ENCODE measurements around the gene LMO1.

LMO1 gene

DNA sequence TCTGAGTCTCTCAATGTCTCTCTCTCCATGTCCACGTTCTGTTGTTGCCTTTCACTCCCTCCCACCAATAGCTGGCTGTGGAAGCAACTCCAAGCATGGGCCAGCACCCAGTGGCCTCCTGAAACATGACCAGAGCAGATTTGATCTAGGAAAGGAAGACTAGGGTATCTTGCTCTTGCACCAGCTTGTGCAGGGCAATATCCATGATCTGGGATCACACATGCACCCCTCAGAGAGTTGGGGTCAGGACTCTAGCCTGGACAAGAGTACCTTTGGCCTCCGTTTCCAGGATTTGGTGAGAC, 60.3 kb downstream of the LMO1 start:
- no peak for DNase-seq (ENCODE audit: low spot score)

DNA sequence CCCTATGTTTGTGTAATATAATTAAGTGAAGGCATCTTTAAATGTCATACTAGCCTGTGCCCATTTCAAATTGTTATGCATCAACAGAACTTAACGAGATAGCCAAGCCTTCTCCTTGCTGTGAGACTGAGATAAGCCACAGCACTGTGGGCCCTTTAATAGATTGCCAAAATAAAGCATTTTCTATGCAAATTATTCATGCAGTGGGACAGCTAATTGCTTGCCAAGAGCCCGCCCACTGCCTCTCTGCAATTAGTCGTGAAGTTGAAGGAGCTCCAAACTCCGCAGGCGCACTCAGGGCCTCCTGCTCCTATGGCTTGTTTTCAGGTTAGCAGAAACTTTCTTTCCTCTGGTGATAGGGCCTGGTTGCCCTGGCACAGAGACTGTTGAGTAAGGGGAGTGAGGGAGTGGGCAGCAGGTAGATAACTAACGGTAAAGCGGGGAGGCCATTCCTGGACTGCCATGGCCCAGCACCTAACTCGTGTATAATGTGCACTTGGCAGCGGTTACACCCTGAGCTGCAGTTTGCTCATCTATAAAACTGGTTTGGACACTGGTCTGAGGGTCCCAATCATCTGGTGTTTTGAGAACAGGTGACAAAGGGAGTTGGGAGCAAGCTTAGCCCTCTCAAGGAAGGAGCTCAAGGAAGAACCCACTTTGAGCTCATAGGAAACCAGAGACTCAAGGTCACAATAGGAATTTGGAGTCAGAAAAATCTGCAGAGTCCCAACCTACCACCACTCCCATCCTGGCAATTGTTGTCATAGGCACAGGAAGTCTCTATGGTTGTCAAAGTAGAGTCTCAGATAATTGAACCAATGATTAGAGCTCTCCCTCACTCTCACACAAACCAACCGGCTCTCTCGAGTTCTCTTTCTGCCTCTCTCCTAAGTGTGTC, 60.9 kb downstream of the LMO1 start:
- no peak for DNase-seq (ENCODE audit: low spot score)

DNA sequence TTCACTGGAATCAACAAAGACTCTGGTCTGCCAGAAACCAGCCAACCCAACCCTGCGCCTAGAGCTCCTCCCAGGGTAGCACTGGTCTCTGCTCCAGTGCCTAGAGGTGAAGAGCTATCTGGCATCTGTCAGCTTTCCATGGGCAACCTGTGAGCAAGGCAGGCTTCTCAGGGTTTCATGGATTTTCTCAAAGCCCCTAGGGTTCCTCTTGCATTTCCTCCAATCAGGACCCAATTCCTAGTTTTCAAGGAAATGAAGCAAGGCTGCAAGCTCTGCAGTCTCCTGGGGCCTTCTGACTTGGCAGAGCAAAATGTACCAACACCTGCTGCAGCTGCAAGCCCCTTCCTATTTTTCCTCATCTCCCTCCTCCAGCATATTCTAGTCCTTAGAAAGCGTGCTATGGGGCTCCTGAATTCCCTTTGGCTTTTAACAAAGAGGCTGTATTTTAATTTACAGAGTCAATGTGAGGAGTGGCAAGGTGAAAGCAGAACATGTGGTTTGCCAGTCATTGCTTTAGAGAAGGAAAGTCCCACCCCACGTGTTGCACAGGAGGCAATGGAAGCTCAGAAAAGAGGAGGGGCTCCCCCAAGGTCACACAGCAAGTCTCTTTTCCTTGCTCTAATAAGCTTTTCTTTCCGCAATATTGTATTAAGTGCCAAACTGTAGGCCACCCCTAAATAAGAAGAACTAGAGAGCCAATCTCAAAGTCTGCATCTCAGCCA, 61.9 kb downstream of the LMO1 start:
- no peak for DNase-seq (ENCODE audit: low spot score)

DNA sequence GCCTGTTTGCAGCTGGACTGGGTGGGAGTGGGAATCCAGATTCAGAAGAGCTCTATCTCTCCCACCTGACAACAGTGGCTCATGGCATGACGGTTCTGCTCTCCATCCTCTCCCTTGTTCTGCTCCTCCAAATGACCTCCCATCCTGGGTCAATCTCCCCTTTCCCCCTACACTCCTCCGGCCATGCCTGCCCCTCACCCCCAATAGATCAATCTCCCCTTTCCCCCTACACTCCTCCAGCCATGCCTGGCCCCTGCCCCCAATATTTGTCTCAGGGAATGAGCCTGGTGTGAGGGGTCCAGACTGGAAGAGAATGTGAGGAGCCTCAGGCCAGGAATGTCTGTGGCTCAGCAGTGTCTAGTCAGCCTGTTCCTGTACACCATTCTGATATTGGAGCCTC, 64.0 kb downstream of the LMO1 start:
- DNase-seq (ENCODE audit: low spot score), result no peak

DNA sequence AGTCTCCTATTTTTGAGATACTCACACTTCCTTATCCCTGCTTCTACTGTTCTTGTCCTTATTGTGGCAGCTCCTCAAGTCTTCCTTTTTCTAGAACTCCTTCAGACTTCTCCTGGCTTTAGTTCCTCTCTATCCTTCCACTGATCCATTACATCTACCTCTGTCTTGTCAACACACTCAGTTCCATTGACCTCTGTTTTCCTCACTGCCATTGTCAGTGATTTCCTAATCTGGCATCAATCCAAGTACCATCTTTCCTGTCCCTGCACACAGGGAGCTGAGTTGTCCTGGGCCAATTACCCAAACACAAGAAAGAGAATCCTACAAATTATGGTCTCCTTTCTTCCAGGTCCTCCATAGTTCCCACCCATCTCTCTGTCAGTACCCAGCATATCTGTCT, 66.9 kb downstream of the LMO1 start:
- no peak for DNase-seq (ENCODE audit: low spot score)

DNA sequence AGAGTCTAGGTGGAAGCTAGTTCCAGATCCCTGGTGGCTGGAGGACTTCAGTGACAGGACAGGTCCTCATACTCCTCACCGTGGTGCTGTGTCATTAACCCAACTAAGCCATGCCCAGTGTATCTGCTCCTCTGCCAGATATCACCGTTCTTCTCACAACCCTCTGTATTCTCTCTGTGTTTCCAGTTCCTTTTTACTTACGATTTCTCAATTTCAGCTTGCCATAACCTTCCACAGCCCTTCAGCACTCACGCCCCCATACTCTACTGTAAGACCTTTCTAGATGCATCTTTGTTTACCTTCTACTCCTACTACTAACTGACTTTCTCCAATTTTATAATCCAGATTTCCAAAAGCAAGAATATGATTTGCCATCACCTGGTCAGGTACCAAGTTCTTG, 68.7 kb downstream of the LMO1 start:
- no peak for DNase-seq (ENCODE audit: low spot score)

DNA sequence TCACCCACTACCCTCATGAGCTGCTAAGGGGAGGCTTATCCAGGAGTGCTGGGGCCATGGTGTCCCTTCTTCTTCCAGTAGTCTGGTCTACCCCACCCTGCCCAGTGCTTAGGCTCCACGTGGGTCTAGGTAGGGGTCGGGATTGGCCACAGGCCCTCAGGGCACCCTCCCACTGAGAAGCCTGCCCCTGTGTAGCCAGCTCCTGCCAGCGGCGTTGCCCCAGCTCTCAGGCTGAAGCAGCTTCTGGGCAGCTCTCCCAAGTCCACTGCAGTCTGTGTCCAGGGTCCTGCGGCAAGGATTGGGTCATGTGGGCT, 70.8 kb downstream of the LMO1 start:
- DNase-seq (ENCODE audit: low spot score), result peak; percentile 70

DNA sequence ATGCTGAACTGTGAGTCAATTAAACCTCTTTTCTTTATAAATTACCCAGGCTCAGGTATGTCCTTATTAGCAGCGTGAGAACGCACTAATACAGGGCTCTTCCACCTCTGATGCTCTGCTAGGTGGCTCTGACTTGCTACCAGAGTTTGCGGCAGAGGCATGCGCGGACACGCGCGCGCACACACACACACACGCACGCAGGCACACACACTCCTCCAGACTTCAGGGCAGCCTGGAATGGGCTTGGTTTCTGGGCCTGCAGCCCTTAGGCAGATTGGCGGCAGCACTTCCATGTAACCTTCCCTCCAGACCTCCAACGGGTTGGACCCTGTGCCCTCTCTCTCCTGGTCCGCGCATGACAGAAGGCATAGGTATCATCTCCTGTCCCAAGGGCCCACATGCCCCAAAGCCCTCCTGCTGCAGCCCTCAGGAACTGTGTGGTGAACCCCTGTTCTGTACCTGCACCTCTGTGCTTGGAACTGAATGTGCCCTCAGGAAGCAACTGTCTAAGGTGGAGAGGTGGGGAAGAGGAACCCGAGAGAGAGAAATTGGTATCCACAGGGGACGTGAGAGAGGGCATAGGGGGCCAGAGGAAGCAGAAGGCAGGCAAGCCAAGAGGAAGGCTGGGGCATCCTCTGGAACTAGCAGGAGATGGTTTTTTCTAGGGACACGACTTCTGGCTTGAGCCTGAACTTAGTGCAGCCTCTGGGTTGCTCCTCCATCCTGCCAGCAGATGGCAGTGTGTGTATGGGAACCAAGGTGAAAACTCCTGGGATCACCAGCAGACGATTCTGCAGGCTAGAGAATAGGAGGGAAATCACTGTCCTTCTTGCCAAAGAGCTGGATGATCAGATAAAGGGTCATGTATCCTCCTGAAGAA, 71.4 kb downstream of the LMO1 start:
- peak; percentile 81 for DNase-seq (ENCODE audit: low spot score)

DNA sequence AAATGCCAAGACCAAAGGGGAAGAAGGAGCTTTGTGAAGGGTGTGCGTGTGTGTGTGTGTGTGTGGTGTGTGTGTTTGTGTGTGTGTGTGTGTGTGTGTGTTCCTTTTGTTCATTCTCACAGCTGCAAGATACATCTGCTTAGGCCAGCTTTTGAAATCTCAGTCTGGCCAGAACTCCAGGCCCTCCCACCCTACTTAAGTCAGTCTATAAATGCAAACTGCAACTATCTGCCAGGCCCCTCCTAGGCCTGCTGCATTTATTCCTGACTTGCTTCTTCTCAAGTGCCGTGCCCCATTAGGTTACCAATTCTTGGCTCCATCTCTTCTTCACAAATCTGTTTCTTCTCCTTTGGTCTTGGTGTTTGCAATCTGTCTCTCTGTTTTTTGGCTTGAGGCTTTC, 73.2 kb downstream of the LMO1 start:
- DNase-seq (ENCODE audit: low spot score), result no peak

DNA sequence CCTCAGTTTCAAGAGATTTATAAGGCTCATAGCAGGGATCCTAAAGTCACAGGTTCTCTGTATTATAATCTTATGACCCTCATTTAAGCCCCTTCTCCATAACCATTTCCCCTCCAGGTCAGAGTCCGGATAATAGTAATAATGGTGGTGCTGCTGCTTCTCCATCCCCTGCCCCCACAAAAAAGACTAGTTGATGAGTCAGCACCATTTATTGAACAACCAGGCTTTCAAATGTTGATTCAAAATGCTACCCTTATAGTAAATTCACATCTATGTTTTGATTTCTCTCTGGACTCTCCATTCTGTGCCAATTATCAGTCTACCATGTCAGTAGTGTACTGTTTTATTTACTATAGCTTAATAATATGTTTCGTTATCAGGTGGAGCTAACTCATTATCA, 77.2 kb downstream of the LMO1 start:
- DNase-seq (ENCODE audit: low spot score), result no peak

DNA sequence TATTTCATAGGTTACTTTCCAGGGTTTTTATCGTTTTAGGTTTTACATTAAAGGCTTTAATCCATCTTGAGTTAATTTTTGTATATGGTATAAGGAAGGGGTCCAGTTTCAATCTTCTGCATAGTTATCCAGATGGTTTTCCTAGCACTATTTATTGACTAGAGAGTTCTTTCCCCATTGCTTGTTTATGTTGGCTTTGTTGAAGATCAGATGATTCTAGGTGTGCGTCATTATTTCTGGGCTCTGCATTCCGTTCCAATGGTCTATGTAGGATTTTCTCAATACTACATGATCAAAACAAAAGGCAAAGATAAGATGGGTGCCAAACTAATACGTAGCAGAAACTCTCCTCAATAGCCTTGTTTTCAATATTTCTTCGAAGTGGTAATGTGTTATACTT, 80.6 kb downstream of the LMO1 start:
- DNase-seq (ENCODE audit: low spot score), result no peak

DNA sequence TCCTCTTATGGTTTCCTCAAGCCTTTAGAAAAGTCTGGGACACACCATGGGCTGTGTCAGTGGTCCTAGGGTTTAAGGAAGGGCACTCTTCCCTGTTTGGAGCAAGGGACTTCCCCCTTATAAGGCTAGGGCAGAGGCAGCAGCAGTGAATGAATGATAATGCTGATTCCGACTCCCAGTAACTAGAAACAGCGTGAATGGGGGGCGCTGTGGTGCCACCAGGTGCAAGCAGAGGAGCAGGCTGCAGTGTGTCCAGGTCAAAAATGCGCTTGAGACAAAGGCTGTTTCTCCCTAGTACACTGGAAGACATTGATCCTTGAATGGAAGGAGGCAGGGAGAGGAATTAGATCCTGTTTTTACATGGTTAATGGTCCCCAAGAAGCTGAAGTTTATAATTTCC, 83.2 kb downstream of the LMO1 start:
- DNase-seq (ENCODE audit: low spot score), result no peak

DNA sequence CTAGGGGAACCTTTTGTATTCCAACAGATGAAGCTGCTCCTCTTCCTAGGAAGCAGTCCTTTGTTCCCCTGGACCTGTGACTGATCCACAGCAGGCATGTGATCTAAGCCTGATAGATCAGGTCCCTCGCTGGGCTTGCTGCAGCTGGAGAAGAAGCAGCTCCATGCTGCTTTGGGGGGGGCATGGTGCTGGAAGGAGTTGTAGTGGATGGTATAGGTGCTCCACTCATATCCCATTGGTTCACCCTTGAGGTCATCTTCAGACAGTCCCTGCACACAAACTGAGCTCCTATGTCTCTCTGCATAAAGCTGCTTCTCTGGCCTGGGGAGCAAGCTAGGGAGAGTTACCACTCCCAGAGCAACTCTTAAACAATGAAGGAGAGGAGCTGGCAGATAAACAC, 85.4 kb downstream of the LMO1 start:
- no peak for DNase-seq (ENCODE audit: low spot score)

DNA sequence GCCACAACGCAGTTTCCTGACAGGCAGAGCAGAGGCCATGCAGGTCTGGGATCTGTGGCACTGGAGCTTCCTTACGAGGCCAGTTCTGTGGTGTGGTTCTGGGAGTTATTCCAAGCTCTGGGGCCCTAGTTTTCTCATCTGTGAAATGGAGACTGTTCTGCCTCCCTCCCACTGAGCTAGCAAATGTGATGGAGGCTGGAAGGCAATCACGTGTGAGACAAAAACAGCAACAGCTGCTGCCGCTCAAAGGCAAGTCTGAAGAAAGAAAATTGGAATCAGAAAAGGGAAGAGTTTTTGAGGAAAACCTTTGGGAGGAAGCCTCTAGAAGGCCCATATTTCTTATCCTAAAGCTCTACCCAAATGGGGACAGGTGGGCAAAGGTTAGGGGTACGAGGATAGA, 86.5 kb downstream of the LMO1 start:
- no peak for DNase-seq (ENCODE audit: low spot score)
